Measurements from ENCODE around the gene NCLN.

DNA sequence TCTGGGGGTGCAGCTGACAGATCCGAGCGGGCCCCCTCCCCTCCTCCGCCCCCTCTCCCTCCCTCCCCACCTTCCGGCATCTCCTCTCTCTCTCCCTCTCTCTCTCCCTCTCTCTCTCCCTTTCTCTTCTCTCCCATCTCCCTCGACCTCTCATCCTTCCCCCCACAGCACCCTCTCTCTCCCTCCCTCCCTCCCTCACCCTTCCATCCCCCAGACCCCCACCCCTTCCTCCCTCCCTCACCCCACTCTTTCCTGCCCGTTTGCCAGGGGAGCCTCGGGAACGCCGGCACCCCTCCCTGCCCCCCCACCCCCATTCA, 39.4 kb downstream of the NCLN start:
- TF ChIP-seq, protein P1, sequence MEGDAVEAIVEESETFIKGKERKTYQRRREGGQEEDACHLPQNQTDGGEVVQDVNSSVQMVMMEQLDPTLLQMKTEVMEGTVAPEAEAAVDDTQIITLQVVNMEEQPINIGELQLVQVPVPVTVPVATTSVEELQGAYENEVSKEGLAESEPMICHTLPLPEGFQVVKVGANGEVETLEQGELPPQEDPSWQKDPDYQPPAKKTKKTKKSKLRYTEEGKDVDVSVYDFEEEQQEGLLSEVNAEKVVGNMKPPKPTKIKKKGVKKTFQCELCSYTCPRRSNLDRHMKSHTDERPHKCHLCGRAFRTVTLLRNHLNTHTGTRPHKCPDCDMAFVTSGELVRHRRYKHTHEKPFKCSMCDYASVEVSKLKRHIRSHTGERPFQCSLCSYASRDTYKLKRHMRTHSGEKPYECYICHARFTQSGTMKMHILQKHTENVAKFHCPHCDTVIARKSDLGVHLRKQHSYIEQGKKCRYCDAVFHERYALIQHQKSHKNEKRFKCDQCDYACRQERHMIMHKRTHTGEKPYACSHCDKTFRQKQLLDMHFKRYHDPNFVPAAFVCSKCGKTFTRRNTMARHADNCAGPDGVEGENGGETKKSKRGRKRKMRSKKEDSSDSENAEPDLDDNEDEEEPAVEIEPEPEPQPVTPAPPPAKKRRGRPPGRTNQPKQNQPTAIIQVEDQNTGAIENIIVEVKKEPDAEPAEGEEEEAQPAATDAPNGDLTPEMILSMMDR (IDR thresholded peaks at IDR 0.05), result no peak
- TF ChIP-seq POLR2A (IDR thresholded peaks at IDR 0.05), result no peak
